ENCODE results near the gene GNAS. TPM values are rescaled to one million over a fixed set of nuclear protein-coding genes. Genes with fewer than 3 reads are reported as not detected.

The GNAS gene
- total and polyA plus RNA-seq, 10 of the 15 experiments (the other 5 are each of a cell fraction or from before 2014, with no cell fraction given) = 209 to 950 (median 394) TPM

GRCh38 chr20:58891086-58891717 lies 38.7 kb downstream of the GNAS start (continued):
- TF ChIP-seq HDAC6 (IDR thresholded peaks at IDR 0.05; ENCODE audit: unreplicated experiment) (no peak), MTA2 (IDR thresholded peaks at IDR 0.05; ENCODE audit: low read depth) (no peak), RFX5 (IDR thresholded peaks at IDR 0.05; ENCODE audit: low read depth, low read length) (no peak), PRDM15 (CRISPR knock-in tag; IDR thresholded peaks at IDR 0.05) (no peak), POLR2AphosphoS5 (IDR thresholded peaks at IDR 0.05; ENCODE audit: low read length) (peak; percentile 44; the same call in 1 of the 2 replicates), POLR2A (IDR thresholded peaks at IDR 0.05; ENCODE audit: low read depth, low read length) (peak; percentile 89), KDM1A (IDR thresholded peaks at IDR 0.05; ENCODE audit: borderline replicate concordance) (no peak), BRCA1 (IDR thresholded peaks at IDR 0.05; ENCODE audit: low read depth, low read length) (no peak), HDAC2 (IDR thresholded peaks at IDR 0.05) (no peak), REST (IDR thresholded peaks at IDR 0.05; ENCODE audit: low read depth, low read length) (no peak), EP300 (IDR thresholded peaks at IDR 0.05; ENCODE audit: borderline replicate concordance in 1 of 2, control insufficient read depth in 1 of 2, low read depth in 2 of 2, low read length in 2 of 2) (no peak), SMAD1 (IDR thresholded peaks at IDR 0.05; ENCODE audit: low read depth, partially characterized antibody) (no peak), PAX8 (IDR thresholded peaks at IDR 0.05) (no peak), ZNF384 (IDR thresholded peaks at IDR 0.05; ENCODE audit: borderline replicate concordance, low read depth, low read length) (no peak), ZNF622 (IDR thresholded peaks at IDR 0.05) (no peak), KLF5 (IDR thresholded peaks at IDR 0.05; ENCODE audit: partially characterized antibody) (no peak), SREBF2 (IDR thresholded peaks at IDR 0.05; ENCODE audit: low read length) (no peak)
